Thyroid gland (tissue), 4 donors: Measurements from ENCODE around the gene PPP1CC. TPM values are rescaled to one million over a fixed set of nuclear protein-coding genes. Genes with fewer than 3 reads are reported as not detected.

Source experiments
- DNase-seq, 2 donors: peaks; one replicate each; pipeline ENCODE4 v3.0.0-alpha.2; 2019
- H3K27ac ChIP-seq, 3 donors: fragments of 200-600 bp; sonication (generic); 1 replicate in 2 of 3; 2 replicates in 1 of 3; pipeline ENCODE4 v1.5.1; 2016 to 2019; ENCODE audit warnings: mild to moderate bottlenecking in 1 of 3, moderate library complexity in 1 of 3
- H3K27me3 ChIP-seq: fragments of 200-600 bp; sonication (generic); one replicate; pipeline ENCODE4 v1.5.1; 2019
- H3K36me3 ChIP-seq, 2 donors: fragments of 200-600 bp; sonication (generic); one replicate each; pipeline ENCODE4 v1.5.1; 2016 to 2019
- H3K4me1 ChIP-seq, 2 donors: fragments of 200-600 bp; sonication (generic); one replicate each; pipeline ENCODE4 v1.5.1; 2017 to 2019
- H3K4me3 ChIP-seq, 3 donors: fragments of 200-600 bp; sonication (generic); replicated peaks in 1 of 3; 1 replicate in 2 of 3; 2 replicates in 1 of 3; pipeline ENCODE4 v1.5.1; 2016; ENCODE audit warnings: mild to moderate bottlenecking in 1 of 3
- H3K9me3 ChIP-seq: fragments of 200-600 bp; sonication (generic); one replicate; pipeline ENCODE4 v1.5.1; 2017
- POLR2A ChIP-seq, 2 donors: fragments of 450-650 bp; IDR thresholded peaks; one replicate each; pipeline ENCODE4 v1.6.1; 2017; ENCODE audit warnings: antibody characterized with exemption in 2 of 2, mild to moderate bottlenecking in 2 of 2, moderate library complexity in 1 of 2
- WGBS, 2 donors: methylation state at CpG; one replicate each; pipeline ENCODE4 v1.1.5; 2017; 5-methylcytosine and 5-hydroxymethylcytosine counted together
- intact Hi-C: fragments of 100-400 bp; cut with DNase I; formaldehyde crosslinking; loops from one replicate; pipeline ENCODE4 v1.15.1; 2023
- total RNA-seq, 4 donors: library from RNA; depleted of rRNA; stranded (reverse); fragments of >200 nt; gene quantifications; one replicate each; pipeline ENCODE4 v1.2.3, GENCODE V29; 2016
- TF ChIP-seq, protein P1 (sequence below), 6 experiments: fragments of 200-600 bp in 3 of 6; fragments of 450-650 bp in 3 of 6; sonication (generic) in 3 of 6; IDR thresholded peaks; one replicate each; pipeline ENCODE4 v1.5.1; 2016 to 2019; ENCODE audit warnings: antibody characterized with exemption in 6 of 6, mild to moderate bottlenecking in 2 of 6, inconsistent platforms in 1 of 6, moderate library complexity in 1 of 6

The PPP1CC gene
- total RNA-seq, 4 donors from 2014 or later, result 85.3 to 154 (median 118) TPM

DNA sequence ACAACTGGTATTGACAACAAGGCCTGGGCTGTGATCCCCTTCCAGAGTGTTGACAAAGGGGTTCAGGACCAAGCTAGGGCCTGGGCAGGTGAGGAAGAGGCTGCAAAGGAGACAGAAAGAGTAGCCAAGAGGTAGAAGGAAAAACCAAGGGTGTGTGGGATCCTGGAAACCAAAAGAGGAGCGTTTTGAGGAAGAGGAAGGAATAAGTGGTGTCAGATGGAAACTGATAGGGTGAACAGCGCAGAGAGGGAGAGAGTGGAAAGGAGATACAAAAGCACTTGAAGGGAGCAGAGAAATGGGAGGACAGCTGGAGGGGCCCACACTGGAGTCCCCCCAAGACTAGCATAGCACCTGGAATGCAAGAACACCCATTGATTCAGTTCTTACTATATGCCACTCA, 45.5 kb downstream of the PPP1CC start:
- Histone ChIP-seq H3K36me3 (no peaks in the 10 kb centered on the region), H3K27me3 (no peaks in the 10 kb centered on the region), H3K9me3 (no peaks in the 10 kb centered on the region), H3K27ac (no peak overlapping the region), H3K4me3 (no peak overlapping the region), H3K4me1 (peaks cover 4 to 14% of the 10 kb centered on the region in 2 donors)
- DNase-seq, result no peak
- intact Hi-C loops, result no loop called here
- no peak for TF ChIP-seq POLR2A (IDR thresholded peaks at IDR 0.05)
- TF ChIP-seq, protein P1, sequence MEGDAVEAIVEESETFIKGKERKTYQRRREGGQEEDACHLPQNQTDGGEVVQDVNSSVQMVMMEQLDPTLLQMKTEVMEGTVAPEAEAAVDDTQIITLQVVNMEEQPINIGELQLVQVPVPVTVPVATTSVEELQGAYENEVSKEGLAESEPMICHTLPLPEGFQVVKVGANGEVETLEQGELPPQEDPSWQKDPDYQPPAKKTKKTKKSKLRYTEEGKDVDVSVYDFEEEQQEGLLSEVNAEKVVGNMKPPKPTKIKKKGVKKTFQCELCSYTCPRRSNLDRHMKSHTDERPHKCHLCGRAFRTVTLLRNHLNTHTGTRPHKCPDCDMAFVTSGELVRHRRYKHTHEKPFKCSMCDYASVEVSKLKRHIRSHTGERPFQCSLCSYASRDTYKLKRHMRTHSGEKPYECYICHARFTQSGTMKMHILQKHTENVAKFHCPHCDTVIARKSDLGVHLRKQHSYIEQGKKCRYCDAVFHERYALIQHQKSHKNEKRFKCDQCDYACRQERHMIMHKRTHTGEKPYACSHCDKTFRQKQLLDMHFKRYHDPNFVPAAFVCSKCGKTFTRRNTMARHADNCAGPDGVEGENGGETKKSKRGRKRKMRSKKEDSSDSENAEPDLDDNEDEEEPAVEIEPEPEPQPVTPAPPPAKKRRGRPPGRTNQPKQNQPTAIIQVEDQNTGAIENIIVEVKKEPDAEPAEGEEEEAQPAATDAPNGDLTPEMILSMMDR (IDR thresholded peaks at IDR 0.05), result no peak
- WGBS, 2 donors, result 91 to 92% methylated on average over 2 of the region's 2 CpGs

DNA sequence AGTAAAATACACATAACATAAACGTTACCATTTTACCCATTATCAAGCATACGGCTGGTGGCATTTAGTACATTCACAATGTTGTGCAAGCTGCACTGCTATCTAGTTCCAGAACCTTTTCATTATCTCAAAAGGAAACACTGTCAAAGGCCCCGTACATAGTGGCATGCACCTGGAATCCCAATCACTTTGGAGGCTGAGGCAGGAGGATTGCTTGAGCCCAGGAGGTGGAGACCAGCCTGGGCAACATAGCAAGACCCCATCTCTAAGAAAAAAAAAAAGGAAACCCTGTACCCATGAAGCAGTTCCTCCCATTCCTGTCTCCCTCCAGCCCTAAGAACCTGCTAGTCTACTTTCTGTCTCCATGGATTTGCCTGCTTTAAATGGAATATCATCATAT, 46.4 kb downstream of the PPP1CC start:
- no peak for DNase-seq
- no peaks in the 10 kb centered on the region for H3K27me3 ChIP-seq
- no peaks in the 10 kb centered on the region for H3K9me3 ChIP-seq
- H3K27ac ChIP-seq, result no peak overlapping the region
- 89 to 91% methylated on average over 3 of the region's 3 CpGs for WGBS, 2 donors
- H3K36me3 ChIP-seq, result no peaks in the 10 kb centered on the region
- peaks cover 4 to 14% of the 10 kb centered on the region in 2 donors for H3K4me1 ChIP-seq
- no peak overlapping the region for H3K4me3 ChIP-seq
- intact Hi-C loops, result no loop called here
- TF ChIP-seq, protein P1 (IDR thresholded peaks at IDR 0.05), result no peak
- TF ChIP-seq POLR2A (IDR thresholded peaks at IDR 0.05), result no peak

DNA sequence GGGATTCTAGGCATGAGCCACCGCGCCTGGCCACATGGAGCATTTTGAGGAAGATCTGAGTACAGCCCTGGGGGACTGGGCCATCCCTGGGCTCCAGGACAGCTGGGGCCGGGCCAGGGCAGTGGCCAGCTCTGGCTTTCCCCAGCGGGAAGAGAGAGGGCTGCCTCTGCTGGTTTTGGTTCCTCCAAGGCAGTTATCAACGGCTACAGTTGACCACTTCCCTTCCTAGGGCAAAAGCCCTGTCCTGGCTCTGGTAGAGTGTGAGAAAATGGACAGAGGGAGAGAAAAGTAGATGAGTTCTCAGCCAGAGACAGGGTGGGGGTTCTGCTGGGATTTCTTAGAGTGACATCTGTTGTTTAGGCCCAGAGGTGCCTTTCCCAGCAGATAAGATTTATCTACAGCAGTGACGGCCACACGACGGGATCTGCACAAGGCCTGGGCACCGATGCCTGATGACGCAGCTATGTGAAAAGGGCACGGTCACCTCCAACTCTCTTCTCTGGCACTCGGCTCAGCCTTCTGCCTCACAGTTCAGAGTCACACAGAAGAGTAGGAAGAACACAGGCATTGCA, 48.3 kb downstream of the PPP1CC start:
- 79 to 80% methylated on average over 10 to 12 of the region's 12 CpGs for WGBS, 2 donors

DNA sequence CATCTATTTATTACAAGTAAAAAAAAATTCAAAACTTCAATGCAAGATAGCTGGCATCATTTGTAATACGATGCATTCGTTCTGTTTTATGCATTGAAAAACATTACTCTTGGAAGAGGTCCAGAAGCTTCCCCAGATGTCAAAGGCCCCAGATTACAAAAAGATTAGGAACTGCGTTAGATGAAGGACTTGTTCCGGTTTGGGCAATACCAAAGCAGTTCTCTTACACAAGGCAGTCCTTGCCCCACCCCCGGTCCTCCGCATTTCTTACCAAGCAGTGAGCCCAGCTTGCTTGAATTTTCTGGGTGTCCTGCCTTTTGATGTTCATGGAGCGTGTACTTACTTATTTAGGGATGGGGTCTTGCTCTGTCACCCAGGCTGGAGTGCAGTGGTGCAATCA, 49.0 kb downstream of the PPP1CC start:
- Histone ChIP-seq H3K4me3 (no peak overlapping the region), H3K27me3 (no peaks in the 10 kb centered on the region), H3K9me3 (no peaks in the 10 kb centered on the region), H3K4me1 (peaks cover 4 to 7% of the 10 kb centered on the region in 2 donors), H3K27ac (no peak overlapping the region), H3K36me3 (no peaks in the 10 kb centered on the region)
- intact Hi-C loops, result no loop called here
- TF ChIP-seq POLR2A (IDR thresholded peaks at IDR 0.05), result no peak
- TF ChIP-seq, protein P1 (IDR thresholded peaks at IDR 0.05), result no peak
- DNase-seq, result no peak
- WGBS, 2 donors, result 81 to 86% methylated on average over 7 of the region's 7 CpGs

More for the DNA sequence above, 48.3 kb downstream of the PPP1CC start:
- Histone ChIP-seq H3K27me3 (no peaks in the 10 kb centered on the region), H3K36me3 (no peaks in the 10 kb centered on the region), H3K4me1 (peaks cover 4 to 14% of the 10 kb centered on the region in 2 donors), H3K9me3 (no peaks in the 10 kb centered on the region), H3K4me3 (no peak overlapping the region), H3K27ac (no peak overlapping the region)
- DNase-seq, result peak in 1 of 2 donors; percentile 9
- intact Hi-C loops, result no loop called here
- TF ChIP-seq, protein P1 (IDR thresholded peaks at IDR 0.05), result no peak
- TF ChIP-seq POLR2A (IDR thresholded peaks at IDR 0.05), result no peak

DNA sequence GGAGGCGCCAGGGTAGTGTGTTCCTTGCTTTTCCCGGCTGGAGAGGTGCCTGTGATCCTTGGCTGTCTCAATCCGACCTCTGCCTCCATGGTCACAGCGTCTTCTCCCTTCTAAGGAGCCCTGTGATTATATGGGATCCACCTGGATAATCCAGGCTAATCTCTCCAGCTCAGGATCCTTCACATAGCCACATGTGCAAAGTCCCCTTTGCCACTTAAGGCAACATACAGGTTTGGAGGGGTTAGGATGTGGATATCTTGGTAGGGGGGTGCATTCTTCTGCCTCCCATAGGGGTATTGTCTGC, 52.6 kb downstream of the PPP1CC start:
- H3K27me3 ChIP-seq, result no peaks in the 10 kb centered on the region
- no peaks in the 10 kb centered on the region for H3K9me3 ChIP-seq
- no peak overlapping the region for H3K27ac ChIP-seq
- no peak for TF ChIP-seq POLR2A (IDR thresholded peaks at IDR 0.05)
- TF ChIP-seq, protein P1 (IDR thresholded peaks at IDR 0.05), result no peak
- WGBS, 2 donors, result 69 to 72% methylated on average over 4 of the region's 4 CpGs
- DNase-seq, result no peak
- H3K36me3 ChIP-seq, result no peaks in the 10 kb centered on the region
- H3K4me3 ChIP-seq, result no peak overlapping the region
- intact Hi-C loops, result no loop called here
- peaks cover 8% of the 10 kb centered on the region in 2 donors for H3K4me1 ChIP-seq
